GM18867 (cell line): ENCODE results near the gene CDH15.

Experiments used
- ATAC-seq: cut with Tn5 transposase; IDR thresholded peaks from one replicate; pipeline ENCODE4 v1.9.1; 2021; ENCODE audit warnings: mild to moderate bottlenecking, moderate library complexity; ENCODE audit not compliant: unreplicated experiment

CDH15 gene

DNA sequence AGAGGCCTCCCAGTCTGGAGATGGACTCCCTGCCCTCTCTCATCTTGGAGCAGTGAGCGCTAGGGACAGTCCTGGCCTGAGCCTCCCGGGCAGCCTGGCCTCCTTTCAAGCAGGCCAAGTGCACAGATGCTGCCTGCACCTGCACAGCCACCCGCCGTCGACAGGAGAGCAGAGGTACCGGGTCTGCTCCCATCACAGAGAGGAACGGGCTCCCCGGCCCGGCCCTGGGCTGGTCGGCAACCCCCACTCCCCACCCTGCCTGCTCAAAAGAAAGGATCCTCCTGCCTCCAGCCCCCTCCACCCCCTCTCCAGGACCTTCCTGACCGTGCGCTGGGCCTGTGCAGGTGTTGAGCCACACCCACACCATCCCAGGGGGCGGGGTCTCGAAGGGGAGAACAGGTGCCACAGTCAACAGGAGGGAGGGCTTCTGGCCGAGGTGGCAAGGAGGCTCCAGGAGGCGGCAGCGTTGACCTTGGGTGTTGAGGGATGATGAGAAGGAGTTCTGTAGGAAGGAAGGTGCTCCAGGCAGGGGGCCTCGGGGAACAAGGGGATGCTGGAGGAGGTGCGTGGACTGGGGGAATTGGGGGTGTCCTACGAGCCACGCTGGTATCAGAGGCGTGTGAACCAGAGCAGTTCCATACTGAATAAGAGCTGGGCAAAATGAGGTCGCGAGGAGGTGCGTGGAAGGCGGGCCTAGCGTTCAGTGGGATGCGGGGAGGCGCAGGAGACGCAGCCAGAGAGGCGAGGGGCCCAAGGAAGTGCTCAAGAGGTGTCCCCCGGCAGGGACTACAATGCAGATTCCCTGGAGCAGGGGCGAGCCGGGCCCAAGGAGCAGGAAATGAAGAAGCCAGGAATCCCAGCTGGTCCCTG, 967 bp upstream of the CDH15 start:
- ATAC-seq = no peak

DNA sequence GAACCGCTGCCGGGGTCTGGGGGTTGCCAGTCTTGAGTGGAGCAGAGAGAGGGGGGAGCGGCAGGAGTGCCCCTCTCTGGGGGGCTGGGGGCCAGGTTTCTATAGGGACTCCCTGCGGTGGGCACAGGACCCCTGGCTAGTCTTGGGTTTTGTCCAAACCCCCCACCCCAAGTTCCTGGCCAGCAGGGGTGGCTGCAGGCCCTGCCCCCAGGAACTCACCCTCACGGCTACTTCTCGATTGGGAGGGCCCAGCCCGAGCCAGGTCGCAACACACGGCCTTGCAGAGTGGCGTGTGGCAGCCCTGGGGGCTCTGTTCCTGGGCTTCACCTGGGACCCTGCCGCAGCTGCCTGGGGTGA, 601 bp downstream of the CDH15 start:
- ATAC-seq = no peak

DNA sequence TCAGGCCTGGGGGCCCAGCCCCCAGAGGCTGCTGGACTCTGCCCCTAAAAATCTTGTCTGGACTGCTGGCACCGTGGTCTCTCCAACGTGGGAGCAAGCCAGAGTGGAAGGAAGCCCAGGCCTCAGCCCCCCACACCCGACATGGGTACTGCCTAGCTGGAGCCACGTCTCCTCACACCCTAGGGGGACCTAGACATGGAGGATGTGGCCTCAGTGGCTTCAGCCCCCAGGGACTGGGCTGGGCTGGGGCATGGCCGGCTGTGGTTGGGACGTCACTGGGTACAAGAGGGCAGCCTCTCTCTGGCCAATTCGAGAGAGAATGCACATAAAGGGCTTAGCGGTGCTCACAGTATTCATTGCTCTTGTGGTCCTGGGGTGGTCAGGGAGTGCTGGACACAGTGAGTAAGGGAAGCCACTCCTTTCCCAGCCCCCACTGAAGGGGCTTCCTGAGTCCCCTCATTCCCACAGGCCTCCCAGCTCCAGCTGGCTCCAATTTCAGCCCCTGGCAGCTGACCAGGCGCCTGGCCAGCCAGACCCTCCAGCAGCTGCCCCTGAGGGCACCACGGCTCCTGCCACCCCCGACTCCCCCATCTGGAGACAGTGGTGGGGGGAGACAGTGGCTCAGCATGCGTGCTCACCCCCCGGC, 1.1 kb downstream of the CDH15 start:
- no peak for ATAC-seq

- no peak for ATAC-seq
These were observed 1.8 kb downstream of the CDH15 start for GRCh38 chr16:89173174-89173921.

DNA sequence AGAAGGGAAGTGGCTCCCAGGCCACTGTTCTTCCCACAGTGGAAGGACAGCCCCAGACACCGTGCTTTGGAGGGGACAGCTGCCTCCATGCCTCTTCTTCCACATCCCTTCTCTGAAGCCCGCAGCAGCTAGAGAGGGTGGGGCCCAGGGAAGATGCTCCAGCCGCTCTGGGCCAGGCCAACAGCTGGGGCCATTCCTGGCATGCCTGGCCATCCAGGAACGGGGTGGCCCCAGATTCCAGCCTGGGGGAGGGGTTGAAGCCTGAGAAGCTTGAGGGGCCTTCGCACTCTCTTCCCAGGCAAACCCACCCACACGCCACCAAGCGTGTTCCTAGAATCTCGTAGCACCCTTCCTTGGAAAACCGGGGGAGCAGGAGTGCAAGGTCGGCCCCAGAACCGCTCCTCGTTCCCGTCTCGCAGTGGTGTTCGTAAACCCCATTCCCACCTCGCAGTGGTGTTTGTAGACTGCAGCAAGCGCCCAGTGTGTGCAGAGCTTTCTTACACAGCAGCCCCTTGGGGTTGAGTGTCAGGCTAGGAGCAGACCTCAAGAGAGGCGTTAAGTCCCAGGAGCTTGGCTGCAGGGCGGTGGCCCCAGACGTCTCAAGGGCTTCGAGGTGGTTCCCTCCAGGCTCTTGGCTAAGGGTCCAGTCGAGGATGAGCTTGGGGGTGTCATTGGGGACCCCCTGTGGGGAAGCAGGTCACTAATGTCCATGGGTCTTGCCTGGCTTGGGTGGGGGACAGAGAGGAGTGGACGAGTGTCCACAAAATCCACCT, 2.7 kb downstream of the CDH15 start:
- ATAC-seq = no peak

GRCh38 chr16:89174877-89175276, 3.3 kb downstream of the CDH15 start:
- no peak for ATAC-seq

- no peak for ATAC-seq
These were observed 4.0 kb downstream of the CDH15 start for GRCh38 chr16:89175280-89176146.

DNA sequence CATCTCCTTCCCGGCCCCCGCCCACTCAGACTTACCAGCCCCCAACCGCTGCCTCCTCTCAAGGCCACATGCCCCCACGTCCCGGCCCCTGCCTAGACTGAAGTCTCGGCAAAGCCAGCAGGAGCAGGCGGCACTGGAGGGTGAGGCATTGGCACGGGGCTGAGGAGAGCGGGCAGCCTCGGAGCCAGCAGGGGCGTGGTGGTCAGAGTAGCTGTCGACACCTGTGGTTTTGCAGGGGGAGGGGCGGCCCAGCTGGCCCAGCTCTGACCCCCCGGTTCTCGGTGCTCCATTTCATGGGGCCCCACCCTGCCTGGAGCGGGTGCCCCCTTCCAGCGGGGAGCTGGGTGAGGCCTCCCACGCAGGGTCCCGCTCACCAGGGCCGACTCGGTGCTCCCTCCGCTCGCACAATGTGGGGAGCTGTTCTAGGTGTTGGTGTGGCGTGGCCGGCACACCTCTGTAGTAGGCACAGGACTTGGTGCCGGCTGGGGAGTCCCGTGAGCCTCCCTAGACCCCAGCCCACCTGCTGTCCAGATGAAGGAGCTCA, 4.7 kb downstream of the CDH15 start:
- no peak for ATAC-seq

DNA sequence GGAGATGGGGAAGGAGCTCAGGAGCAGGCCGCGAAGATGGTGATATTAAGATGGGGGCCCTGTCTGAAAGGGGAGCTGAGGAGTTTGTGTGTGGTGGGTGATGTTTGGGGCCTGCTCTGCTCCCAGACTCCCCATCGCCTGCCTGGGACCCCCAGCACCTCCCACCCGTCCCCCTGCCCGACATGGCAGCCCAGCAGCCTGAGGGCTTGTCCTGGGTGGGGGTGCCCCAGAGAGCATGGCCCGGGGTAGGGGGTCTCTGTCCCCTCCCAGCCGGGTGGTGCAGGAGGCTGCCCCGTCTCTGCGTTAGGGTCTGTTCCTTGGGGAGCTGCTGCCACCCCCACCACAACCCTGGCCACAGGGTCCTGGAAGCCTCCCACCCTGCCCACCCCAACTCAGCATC, 5.2 kb downstream of the CDH15 start:
- ATAC-seq = no peak

DNA sequence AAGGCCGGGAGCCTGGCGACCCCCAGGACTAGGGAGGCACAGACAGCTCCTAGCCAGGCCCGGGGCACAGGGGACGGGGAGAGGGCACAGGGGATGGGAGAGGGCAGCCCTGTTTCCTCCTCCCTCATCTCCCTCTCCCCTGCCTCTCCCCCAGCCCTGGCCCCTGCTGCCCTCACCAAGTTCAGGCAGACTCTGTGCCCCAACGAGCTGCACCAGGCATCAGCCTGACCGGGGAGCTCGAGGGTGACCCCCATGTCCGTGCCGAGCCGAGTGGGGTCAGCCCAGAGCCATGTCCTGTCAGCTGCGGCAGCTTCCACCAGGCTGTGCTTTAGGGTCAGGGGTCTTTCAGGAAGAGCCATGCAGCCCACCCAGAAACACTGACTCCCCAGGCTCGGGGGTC, 6.0 kb downstream of the CDH15 start:
- no peak for ATAC-seq

DNA sequence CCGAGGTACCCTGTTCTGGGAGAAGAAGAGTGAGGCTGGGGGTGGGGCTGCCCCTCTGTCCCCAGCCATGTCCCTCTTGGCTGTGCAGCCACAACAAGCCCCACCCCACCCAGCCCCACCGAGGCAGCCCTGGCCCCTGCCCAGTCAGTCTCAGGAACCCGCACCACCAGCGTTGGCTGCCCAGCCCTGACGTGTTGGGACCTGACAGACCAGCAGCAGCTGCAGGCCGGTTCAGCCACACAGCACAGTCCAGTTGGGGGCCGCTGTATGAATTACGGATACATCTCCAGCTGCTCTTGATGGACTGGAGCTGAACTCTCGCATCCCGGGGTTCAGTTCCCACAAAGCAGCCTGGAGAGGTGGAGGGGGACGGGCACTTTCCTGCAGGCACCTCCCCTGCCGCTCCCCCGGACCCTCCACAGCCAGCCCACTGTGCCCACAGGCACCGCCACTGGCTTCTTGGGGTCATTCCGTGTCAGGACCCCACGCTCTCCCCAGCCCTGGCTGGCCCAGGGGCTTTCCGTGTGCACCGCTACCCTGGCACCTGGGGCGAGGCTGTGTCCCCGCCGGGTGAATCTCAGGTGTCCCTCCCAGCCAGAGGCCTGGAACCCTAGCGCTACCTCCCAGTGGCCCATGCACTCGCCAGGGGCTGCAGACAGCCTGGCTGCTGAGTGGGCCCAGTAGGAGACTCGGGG, 7.1 kb downstream of the CDH15 start:
- no peak for ATAC-seq

GRCh38 chr16:89179148-89179484, 7.6 kb downstream of the CDH15 start:
- no peak for ATAC-seq

DNA sequence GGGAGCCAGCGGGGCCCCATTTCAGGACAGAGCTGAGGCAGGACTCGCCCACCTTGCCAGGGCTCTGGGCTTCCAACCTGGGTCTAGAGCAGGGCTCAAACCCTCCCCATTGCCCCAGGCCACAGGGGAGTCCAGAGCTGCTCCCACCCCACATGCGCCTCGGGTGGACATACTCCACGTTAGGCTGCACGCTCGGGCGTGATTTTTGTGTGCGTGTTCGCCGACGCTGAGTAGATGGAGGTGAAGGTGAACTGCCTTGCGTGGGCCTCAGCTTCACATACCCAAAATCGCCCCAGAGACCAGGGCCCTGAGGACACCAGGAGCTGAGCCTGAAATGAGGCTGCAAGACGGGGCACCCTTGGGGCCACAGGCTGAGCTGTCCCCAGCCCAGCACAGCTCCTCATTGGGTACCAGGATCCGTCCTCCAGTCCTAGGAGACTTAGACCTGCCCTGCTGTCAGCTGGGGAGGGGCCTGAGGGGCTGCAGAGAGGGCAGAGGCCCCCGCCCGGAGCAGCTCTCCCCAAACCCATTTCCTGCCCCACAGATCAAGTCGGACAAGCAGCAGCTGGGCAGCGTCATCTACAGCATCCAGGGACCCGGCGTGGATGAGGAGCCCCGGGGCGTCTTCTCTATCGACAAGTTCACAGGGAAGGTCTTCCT, 8.2 kb downstream of the CDH15 start:
- no peak for ATAC-seq

GRCh38 chr16:89183463-89183862, 11.9 kb downstream of the CDH15 start:
- ATAC-seq = no peak

- no peak for ATAC-seq
These were observed 12.6 kb downstream of the CDH15 start for GRCh38 chr16:89183975-89184676.

GRCh38 chr16:89184677-89184932, 13.1 kb downstream of the CDH15 start:
- ATAC-seq = no peak

GRCh38 chr16:89184933-89185794, 13.6 kb downstream of the CDH15 start:
- no peak for ATAC-seq
